ENCODE results near the gene ZNF133.

ZNF133 gene

DNA sequence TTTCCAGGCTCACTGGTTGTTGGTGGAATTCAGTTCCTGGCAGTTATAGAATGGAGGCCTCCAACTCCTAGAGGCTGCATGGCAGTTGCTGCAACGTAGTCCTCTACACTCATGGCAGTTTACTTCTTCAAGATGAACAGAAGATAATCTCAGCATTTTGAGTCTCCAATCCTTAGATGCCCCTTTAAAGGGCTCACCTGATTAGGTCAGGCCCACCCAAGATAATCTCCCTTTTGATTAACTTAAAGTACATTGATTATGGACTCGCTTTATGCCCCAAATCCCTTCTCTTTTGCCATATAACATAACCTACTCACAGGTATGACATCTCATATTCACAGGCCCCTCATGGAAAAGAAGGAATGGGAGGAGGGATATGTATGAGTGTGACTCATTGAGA, 76.4 kb downstream of the ZNF133 start:
- DNase-seq: no peak
